SK-N-SH treated with all-trans-retinoic acid at 6 μM for 48 hours (cell line): ENCODE data around the gene GPBP1.

Experiments
- ATAC-seq: fragments of 200-7000 bp; cut with Tn5 transposase; 3 replicates; pipeline ENCODE4 v1.9.1; 2020; ENCODE audit warnings: mild to moderate bottlenecking, moderate library complexity
- CSDC2 ChIP-seq: fragments of 250-450 bp; sonication (Bioruptor Pico); IDR thresholded peaks from 2 replicates; pipeline ENCODE4 v1.5.0; 2020; ENCODE audit warnings: mild to moderate bottlenecking, moderate library complexity
- GLIS3 ChIP-seq: fragments of 250-450 bp; sonication (Bioruptor Pico); IDR thresholded peaks from 2 replicates; pipeline ENCODE4 v1.5.0; 2020; ENCODE audit warnings: mild to moderate bottlenecking, moderate library complexity
- ISL1 ChIP-seq: fragments of 250-450 bp; sonication (Bioruptor Pico); IDR thresholded peaks from 2 replicates; pipeline ENCODE4 v2.1.2; 2022; ENCODE audit warnings: mild to moderate bottlenecking, moderate library complexity
- OSR1 ChIP-seq: fragments of 250-450 bp; sonication (Bioruptor Pico); IDR thresholded peaks from 2 replicates; pipeline ENCODE4 v1.8.0; 2022; ENCODE audit warnings: moderate library complexity, mild to moderate bottlenecking, inconsistent platforms
- PATZ1 ChIP-seq: fragments of 250-450 bp; sonication (Bioruptor Pico); IDR thresholded peaks from 2 replicates; pipeline ENCODE4 v1.8.0; 2020; ENCODE audit warnings: mild to moderate bottlenecking, moderate library complexity, borderline replicate concordance
- POU6F1 ChIP-seq: fragments of 250-450 bp; sonication (Bioruptor Pico); IDR thresholded peaks from 2 replicates; pipeline ENCODE4 v1.8.0; 2021; ENCODE audit warnings: low read depth, mild to moderate bottlenecking, moderate library complexity, borderline replicate concordance
- PPARA ChIP-seq: fragments of 250-450 bp; sonication (Bioruptor Pico); IDR thresholded peaks from 2 replicates; pipeline ENCODE4 v1.5.0; 2020; ENCODE audit warnings: mild to moderate bottlenecking, borderline replicate concordance
- RARB ChIP-seq: fragments of 250-450 bp; sonication (Bioruptor Pico); IDR thresholded peaks from 2 replicates; pipeline ENCODE4 v1.8.0; 2021; ENCODE audit warnings: mild to moderate bottlenecking, moderate library complexity
- TCF4 ChIP-seq: fragments of 250-450 bp; sonication (Bioruptor Pico); IDR thresholded peaks from 2 replicates; pipeline ENCODE4 v1.8.0; 2021; ENCODE audit warnings: mild to moderate bottlenecking, moderate library complexity, borderline replicate concordance
- TOX ChIP-seq: fragments of 250-450 bp; sonication (Bioruptor Pico); IDR thresholded peaks from 2 replicates; pipeline ENCODE4 v1.8.0; 2021; ENCODE audit warnings: mild to moderate bottlenecking, moderate library complexity, borderline replicate concordance
- TSHZ2 ChIP-seq: fragments of 250-450 bp; sonication (Bioruptor Pico); IDR thresholded peaks from 2 replicates; pipeline ENCODE4 v1.5.0; 2020; ENCODE audit warnings: mild to moderate bottlenecking, moderate library complexity
- ZNF565 ChIP-seq: fragments of 450-650 bp; formaldehyde crosslinking; conservative IDR thresholded peaks from 2 replicates; pipeline ENCODE4 v1.5.0; 2020; ENCODE audit warnings: low read depth, mild to moderate bottlenecking, moderate library complexity
- ZNF70 ChIP-seq: fragments of 450-650 bp; formaldehyde crosslinking; IDR thresholded peaks from 2 replicates; pipeline ENCODE4 v1.5.0; 2020; ENCODE audit warnings: mild to moderate bottlenecking, moderate library complexity
- ZNF8 ChIP-seq: fragments of 450-650 bp; formaldehyde crosslinking; IDR thresholded peaks from 2 replicates; pipeline ENCODE4 v1.5.0; 2020; ENCODE audit warnings: mild to moderate bottlenecking, moderate library complexity
- TF ChIP-seq, protein P1 (sequence below): fragments of 250-450 bp; sonication (Bioruptor Pico); IDR thresholded peaks from 2 replicates; pipeline ENCODE4 v1.5.1; 2021; ENCODE audit warnings: mild to moderate bottlenecking, moderate library complexity
- TF ChIP-seq, protein P2 (sequence below): fragments of 250-450 bp; sonication (Bioruptor Pico); IDR thresholded peaks from 2 replicates; pipeline ENCODE4 v1.5.1; 2020; ENCODE audit warnings: low read depth, mild to moderate bottlenecking, moderate library complexity

GPBP1 gene

GRCh38 chr5:57174890-57175510, 1.1 kb downstream of the GPBP1 start:
- TF ChIP-seq ISL1 (CRISPR knock-in tag) (no peak), ZNF8 (CRISPR knock-in tag) (no peak), CSDC2 (CRISPR knock-in tag) (no peak), ZNF70 (CRISPR knock-in tag) (no peak), POU6F1 (CRISPR knock-in tag) (no peak), PPARA (no peak), TSHZ2 (CRISPR knock-in tag) (no peak), OSR1 (CRISPR knock-in tag) (no peak), PATZ1 (no peak)
- TF ChIP-seq, protein P1, sequence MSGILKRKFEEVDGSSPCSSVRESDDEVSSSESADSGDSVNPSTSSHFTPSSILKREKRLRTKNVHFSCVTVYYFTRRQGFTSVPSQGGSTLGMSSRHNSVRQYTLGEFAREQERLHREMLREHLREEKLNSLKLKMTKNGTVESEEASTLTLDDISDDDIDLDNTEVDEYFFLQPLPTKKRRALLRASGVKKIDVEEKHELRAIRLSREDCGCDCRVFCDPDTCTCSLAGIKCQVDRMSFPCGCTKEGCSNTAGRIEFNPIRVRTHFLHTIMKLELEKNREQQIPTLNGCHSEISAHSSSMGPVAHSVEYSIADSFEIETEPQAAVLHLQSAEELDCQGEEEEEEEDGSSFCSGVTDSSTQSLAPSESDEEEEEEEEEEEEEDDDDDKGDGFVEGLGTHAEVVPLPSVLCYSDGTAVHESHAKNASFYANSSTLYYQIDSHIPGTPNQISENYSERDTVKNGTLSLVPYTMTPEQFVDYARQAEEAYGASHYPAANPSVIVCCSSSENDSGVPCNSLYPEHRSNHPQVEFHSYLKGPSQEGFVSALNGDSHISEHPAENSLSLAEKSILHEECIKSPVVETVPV (CRISPR knock-in tag): no peak
- ATAC-seq: no peak

DNA sequence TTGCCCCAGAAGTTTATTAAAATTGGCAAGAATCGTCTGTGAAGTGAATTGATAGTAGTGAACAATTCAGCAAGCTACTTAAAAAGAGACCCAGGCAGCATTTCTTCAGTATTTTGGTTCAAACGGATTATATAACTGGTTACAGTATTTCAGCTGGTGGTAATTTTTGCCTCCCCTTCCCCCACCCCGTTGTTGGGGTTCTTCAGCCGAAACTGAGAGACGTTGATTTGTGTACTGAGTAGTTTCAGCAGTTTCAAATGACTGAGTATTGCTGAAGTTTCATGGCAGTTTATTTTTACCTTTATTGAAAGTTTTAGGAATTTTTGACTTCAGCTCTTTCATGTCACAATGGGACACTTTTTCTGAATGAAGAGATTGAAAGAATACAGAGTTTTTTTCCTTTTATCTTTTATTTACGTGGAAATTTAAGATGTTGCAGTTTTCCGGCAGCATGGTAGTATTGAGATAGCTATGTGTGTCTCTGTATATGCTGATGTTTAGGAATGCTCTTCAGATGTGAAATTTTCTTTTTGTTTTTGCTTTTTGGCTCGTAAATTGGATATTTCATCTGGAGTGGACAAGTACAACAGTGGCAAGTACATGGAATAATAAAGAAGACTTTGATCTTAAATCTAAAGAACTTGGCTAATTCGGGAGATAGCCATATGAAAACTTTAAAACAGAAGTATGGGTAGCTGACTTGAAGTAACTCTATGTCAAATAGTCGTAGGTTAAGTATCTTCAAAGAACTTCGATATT, 1.9 kb downstream of the GPBP1 start:
- TF ChIP-seq GLIS3 (CRISPR knock-in tag): no peak
- no peak for TF ChIP-seq TCF4 (CRISPR knock-in tag)
- no peak for TF ChIP-seq ZNF8 (CRISPR knock-in tag)
- TF ChIP-seq ZNF70 (CRISPR knock-in tag): no peak
- no peak for TF ChIP-seq TSHZ2 (CRISPR knock-in tag)
- TF ChIP-seq RARB (CRISPR knock-in tag): no peak
- TF ChIP-seq OSR1 (CRISPR knock-in tag): no peak
- TF ChIP-seq, protein P2, sequence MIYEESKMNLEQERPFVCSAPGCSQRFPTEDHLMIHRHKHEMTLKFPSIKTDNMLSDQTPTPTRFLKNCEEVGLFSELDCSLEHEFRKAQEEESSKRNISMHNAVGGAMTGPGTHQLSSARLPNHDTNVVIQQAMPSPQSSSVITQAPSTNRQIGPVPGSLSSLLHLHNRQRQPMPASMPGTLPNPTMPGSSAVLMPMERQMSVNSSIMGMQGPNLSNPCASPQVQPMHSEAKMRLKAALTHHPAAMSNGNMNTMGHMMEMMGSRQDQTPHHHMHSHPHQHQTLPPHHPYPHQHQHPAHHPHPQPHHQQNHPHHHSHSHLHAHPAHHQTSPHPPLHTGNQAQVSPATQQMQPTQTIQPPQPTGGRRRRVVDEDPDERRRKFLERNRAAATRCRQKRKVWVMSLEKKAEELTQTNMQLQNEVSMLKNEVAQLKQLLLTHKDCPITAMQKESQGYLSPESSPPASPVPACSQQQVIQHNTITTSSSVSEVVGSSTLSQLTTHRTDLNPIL: no peak
- no peak for ATAC-seq

DNA sequence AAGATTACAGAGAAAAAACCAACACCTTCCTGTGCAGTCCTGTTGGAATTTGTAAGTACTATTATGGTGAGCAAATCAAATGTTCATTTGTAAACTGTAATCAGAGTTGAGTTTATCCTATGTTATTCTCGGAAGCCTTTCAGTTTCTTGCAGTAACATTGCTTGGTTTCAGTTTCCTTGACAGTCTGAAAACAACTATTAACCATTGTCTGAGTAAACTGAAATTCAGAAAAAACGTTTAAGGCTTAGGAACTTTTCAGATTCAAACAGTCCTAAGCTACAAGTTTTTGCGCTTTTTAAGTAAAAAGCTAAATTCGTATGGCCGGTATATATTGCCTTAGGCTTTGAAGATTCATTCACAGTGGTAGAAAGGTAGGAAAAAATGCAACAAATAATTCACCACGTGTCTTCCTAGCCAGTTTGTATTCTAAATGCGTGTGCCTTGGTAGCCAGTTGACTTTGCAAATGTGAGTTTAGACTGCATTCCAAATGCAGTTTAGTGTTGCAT, 2.5 kb downstream of the GPBP1 start:
- no peak for ATAC-seq
- TF ChIP-seq TOX: no peak
- no peak for TF ChIP-seq TCF4 (CRISPR knock-in tag)
- no peak for TF ChIP-seq ZNF565 (CRISPR knock-in tag)
- TF ChIP-seq RARB (CRISPR knock-in tag): no peak
- no peak for TF ChIP-seq POU6F1 (CRISPR knock-in tag)
- TF ChIP-seq ZNF70 (CRISPR knock-in tag): no peak
- TF ChIP-seq ISL1 (CRISPR knock-in tag): no peak
